OCI-LY3 (cell line): ENCODE data around the gene SLC27A2.

Experiments used
- H2AFZ ChIP-seq: fragments of 200-600, 300-600 bp; shearing (Covaris generic); 2 replicates; pipeline ENCODE4 v1.6.0; 2014; ENCODE audit warnings: antibody characterized with exemption, low read depth, low read length
- H3K27ac ChIP-seq: fragments of 200-600, 300-600 bp; sonication (generic); 2 replicates; pipeline ENCODE4 v1.5.1; 2014; ENCODE audit warnings: mild to moderate bottlenecking, low read length, moderate library complexity, mixed read lengths
- H3K27me3 ChIP-seq: fragments of 200-600, 300-600 bp; sonication (generic); 2 replicates; pipeline ENCODE4 v1.6.1; 2014; ENCODE audit warnings: low read depth, low read length, mixed read lengths
- H3K36me3 ChIP-seq: fragments of 200-600, 300-600 bp; sonication (generic); replicated peaks from 2 replicates; pipeline ENCODE3; 2014; ENCODE audit warnings: low read depth, low read length, mixed read lengths
- H3K4me1 ChIP-seq: fragments of 300-600, 200-600 bp; sonication (generic); 2 replicates; pipeline ENCODE4 v1.6.1; 2014; ENCODE audit warnings: low read length, mixed read lengths
- H3K4me2 ChIP-seq: fragments of 200-600, 300-600 bp; sonication (generic); 2 replicates; pipeline ENCODE4 v1.6.1; 2014; ENCODE audit warnings: low read length, mixed read lengths
- H3K4me3 ChIP-seq: fragments of 300-600, 200-600 bp; sonication (generic); 2 replicates; pipeline ENCODE4 v1.5.1; 2014; ENCODE audit warnings: antibody characterized with exemption, mild to moderate bottlenecking, low read length, moderate library complexity
- H3K79me2 ChIP-seq: fragments of 300-600, 200-600 bp; shearing (Covaris generic); 2 replicates; pipeline ENCODE4 v1.6.1; 2014; ENCODE audit warnings: mild to moderate bottlenecking, low read length, mixed read lengths
- H3K9ac ChIP-seq: fragments of 300-600, 200-600 bp; shearing (Covaris generic); 2 replicates; pipeline ENCODE4 v1.6.0; 2014; ENCODE audit warnings: mild to moderate bottlenecking, low read length, moderate library complexity
- H3K9me3 ChIP-seq: fragments of 200-600, 300-600 bp; shearing (Covaris generic); 2 replicates; pipeline ENCODE4 v1.6.1; 2014; ENCODE audit warnings: low read length, mixed read lengths; ENCODE audit not compliant: insufficient read depth
- H4K20me1 ChIP-seq: fragments of 200-600, 300-600 bp; sonication (generic); 2 replicates; pipeline ENCODE4 v1.6.1; 2016; ENCODE audit warnings: low read length, mixed read lengths; ENCODE audit not compliant: insufficient read depth
- EZH2phosphoT487 ChIP-seq: fragments of 200-600 bp; shearing (Covaris generic); IDR thresholded peaks from 2 replicates; pipeline ENCODE4 v1.6.1; 2018; ENCODE audit warnings: antibody characterized with exemption, mixed run types, low read depth
- TF ChIP-seq, protein P1 (sequence below): fragments of 200-600, 300-600 bp; sonication (generic); IDR thresholded peaks from 2 replicates; pipeline ENCODE4 v1.5.1; 2014; ENCODE audit warnings: antibody characterized with exemption, low read length, low read depth

The SLC27A2 gene

DNA sequence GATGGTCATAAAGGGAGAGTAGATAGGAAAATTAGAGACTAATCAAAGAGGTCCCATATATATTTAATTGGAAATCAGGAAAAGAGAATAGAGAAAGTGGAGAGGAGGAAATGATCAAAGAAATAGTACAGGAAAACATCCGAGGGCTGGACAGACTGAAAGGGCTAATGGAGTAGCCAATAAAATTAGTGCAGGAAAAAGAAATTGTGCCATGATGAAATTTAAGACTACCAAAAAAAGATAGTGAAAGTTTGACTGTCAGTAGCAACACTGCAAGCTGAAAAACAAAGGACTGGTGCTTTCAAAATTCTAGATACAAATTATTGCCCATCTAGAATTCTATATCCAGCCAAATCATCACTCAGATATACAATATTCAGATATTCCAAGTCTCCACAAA, 36.3 kb downstream of the SLC27A2 start:
- TF ChIP-seq, protein P1, sequence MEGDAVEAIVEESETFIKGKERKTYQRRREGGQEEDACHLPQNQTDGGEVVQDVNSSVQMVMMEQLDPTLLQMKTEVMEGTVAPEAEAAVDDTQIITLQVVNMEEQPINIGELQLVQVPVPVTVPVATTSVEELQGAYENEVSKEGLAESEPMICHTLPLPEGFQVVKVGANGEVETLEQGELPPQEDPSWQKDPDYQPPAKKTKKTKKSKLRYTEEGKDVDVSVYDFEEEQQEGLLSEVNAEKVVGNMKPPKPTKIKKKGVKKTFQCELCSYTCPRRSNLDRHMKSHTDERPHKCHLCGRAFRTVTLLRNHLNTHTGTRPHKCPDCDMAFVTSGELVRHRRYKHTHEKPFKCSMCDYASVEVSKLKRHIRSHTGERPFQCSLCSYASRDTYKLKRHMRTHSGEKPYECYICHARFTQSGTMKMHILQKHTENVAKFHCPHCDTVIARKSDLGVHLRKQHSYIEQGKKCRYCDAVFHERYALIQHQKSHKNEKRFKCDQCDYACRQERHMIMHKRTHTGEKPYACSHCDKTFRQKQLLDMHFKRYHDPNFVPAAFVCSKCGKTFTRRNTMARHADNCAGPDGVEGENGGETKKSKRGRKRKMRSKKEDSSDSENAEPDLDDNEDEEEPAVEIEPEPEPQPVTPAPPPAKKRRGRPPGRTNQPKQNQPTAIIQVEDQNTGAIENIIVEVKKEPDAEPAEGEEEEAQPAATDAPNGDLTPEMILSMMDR: no peak
- TF ChIP-seq EZH2phosphoT487: no peak
- Histone ChIP-seq H3K79me2 (no peaks in the 10 kb centered on the region), H4K20me1 (no peaks in the 10 kb centered on the region), H2AFZ (no peak overlapping the region), H3K4me2 (no peak overlapping the region), H3K9ac (no peak overlapping the region), H3K4me1 (no peaks in the 10 kb centered on the region), H3K27ac (no peak overlapping the region), H3K36me3 (no peaks in the 10 kb centered on the region), H3K27me3 (peaks cover 7% of the 10 kb centered on the region; the same call in 1 of the 2 replicates), H3K4me3 (no peak overlapping the region), H3K9me3 (no peaks in the 10 kb centered on the region)

DNA sequence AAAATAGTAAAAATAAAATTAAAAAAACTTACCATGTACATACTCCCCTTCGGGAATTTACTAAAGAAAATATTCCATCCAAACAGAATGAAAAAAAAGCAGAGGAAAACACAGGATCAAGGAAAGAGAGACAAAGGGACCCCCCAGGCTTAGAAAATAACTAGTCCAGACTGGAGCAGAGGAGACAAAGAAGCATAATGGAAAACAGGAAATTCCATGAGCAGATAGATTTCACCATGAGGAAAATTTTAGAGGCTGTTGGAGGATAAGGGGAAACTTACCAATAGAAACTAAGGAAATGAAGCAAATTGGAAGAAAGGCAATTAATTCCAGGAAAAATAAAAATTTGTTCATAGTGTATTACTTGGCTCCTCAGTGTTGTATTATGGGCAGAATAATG, 36.7 kb downstream of the SLC27A2 start:
- Histone ChIP-seq H3K4me2 (no peak overlapping the region), H2AFZ (no peak overlapping the region), H3K9me3 (no peaks in the 10 kb centered on the region), H3K4me1 (no peaks in the 10 kb centered on the region), H4K20me1 (no peaks in the 10 kb centered on the region), H3K27me3 (peaks cover 7% of the 10 kb centered on the region; the same call in 1 of the 2 replicates), H3K36me3 (no peaks in the 10 kb centered on the region), H3K79me2 (no peaks in the 10 kb centered on the region), H3K27ac (no peak overlapping the region), H3K4me3 (no peak overlapping the region), H3K9ac (no peak overlapping the region)
- no peak for TF ChIP-seq EZH2phosphoT487
- TF ChIP-seq, protein P1: no peak

DNA sequence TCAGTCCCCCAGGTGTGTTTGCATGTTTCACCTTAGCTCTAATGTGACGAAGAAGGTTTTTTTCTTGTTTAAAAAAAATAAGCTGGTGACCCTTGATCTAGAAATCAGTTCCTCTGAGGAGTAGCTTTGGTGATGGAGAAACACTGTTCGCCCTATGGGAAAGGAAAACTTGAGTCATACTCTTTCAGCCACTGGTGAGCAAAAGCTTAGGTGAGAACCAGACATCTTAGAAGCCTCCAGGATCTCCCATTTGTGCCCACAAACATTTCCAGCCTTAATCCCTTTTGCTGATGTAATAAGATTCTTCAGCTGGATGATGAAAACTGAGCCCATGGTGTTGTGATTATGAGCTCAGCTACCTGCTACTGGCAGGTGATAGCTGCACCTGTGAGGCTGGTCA, 37.8 kb downstream of the SLC27A2 start:
- Histone ChIP-seq H4K20me1 (no peaks in the 10 kb centered on the region), H3K36me3 (no peaks in the 10 kb centered on the region), H3K79me2 (no peaks in the 10 kb centered on the region), H3K27ac (no peak overlapping the region), H3K27me3 (peaks cover 7% of the 10 kb centered on the region; the same call in 1 of the 2 replicates), H3K4me3 (no peak overlapping the region), H3K9ac (no peak overlapping the region), H3K9me3 (no peaks in the 10 kb centered on the region), H3K4me1 (no peaks in the 10 kb centered on the region), H2AFZ (no peak overlapping the region), H3K4me2 (no peak overlapping the region)
- no peak for TF ChIP-seq EZH2phosphoT487
- TF ChIP-seq, protein P1: no peak

DNA sequence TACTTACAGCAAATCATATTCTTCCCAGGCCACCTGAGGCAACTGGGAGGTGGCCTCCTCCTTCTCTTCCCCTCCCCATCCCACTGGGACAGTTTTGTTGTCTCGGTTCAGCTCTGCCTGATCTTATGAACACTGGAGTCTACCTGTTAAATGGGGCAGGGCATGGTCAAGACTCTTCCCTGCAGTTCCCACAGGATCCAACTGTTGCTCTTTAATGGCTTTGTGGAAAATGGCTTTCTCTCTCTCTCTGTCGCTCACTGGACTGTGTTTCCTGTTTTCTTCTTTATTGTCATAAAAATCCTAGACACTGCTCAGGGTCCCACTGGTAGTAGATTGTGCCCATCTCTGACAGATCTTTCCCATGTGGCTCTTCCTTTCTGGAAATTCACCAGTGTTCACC, 40.2 kb downstream of the SLC27A2 start:
- Histone ChIP-seq H3K36me3 (no peaks in the 10 kb centered on the region), H3K27ac (no peak overlapping the region), H3K9ac (no peak overlapping the region), H3K79me2 (no peaks in the 10 kb centered on the region), H3K9me3 (no peaks in the 10 kb centered on the region), H2AFZ (no peak overlapping the region), H4K20me1 (no peaks in the 10 kb centered on the region), H3K27me3 (peaks cover 7% of the 10 kb centered on the region; the same call in 1 of the 2 replicates), H3K4me2 (no peak overlapping the region), H3K4me3 (no peak overlapping the region), H3K4me1 (no peaks in the 10 kb centered on the region)
- TF ChIP-seq, protein P1: no peak
- TF ChIP-seq EZH2phosphoT487: no peak
